ENCODE measurements around the gene MST1R.

- TF ChIP-seq EZH2 (IDR thresholded peaks at IDR 0.05; ENCODE audit: low read length) (no peak), CTCF (optimal IDR thresholded peaks at IDR 0.05 in 1 of 3, IDR thresholded peaks at IDR 0.05 in 1 of 3, conservative IDR thresholded peaks at IDR 0.05 in 1 of 3; ENCODE audit: extremely low read depth in 1 of 3, insufficient read depth in 2 of 3, low read length in 3 of 3) (no peak)
Measured at GRCh38 chr3:49867871-49868321, 35.8 kb downstream of the MST1R start.

Data from keratinocyte (primary cell).